K562 (cell line): ENCODE data around the gene ANAPC4. TPM values are rescaled to one million over a fixed set of nuclear protein-coding genes. Genes with fewer than 3 reads are reported as not detected.

Source experiments
- CXXC5 ChIP-seq: fragments of 250-450 bp; sonication (Bioruptor Pico); IDR thresholded peaks from 2 replicates; pipeline ENCODE4 v1.8.0; 2022; ENCODE audit warnings: inconsistent platforms, mild to moderate bottlenecking, moderate library complexity
- DMBX1 ChIP-seq: fragments of 250-450 bp; sonication (Bioruptor Pico); IDR thresholded peaks from 2 replicates; pipeline ENCODE4 v1.8.0; 2022; ENCODE audit warnings: inconsistent platforms, mild to moderate bottlenecking, moderate library complexity, borderline replicate concordance
- E2F6 ChIP-seq, 2 experiments: IDR thresholded peaks; 2 replicates each; pipeline ENCODE4 v1.6.1; 2011; ENCODE audit warnings: borderline replicate concordance in 1 of 2, control low read depth in 1 of 2, low read depth in 1 of 2, low read length in 1 of 2, mild to moderate bottlenecking in 1 of 2, mixed read lengths in 1 of 2, moderate library complexity in 1 of 2; ENCODE audit not compliant: insufficient read depth in 1 of 2, insufficient read length in 1 of 2, poor library complexity in 1 of 2, severe bottlenecking in 1 of 2; ENCODE audit errors: extremely low read depth in 1 of 2
- LEF1 ChIP-seq: fragments of 450-650 bp; IDR thresholded peaks from 2 replicates; pipeline ENCODE4 v1.6.1; 2016; ENCODE audit warnings: mild to moderate bottlenecking
- NR2C2 ChIP-seq, 2 experiments: fragments of 200-800 bp in 1 of 2; sonication (Bioruptor generic) in 1 of 2; sonication (generic) in 1 of 2; formaldehyde crosslinking in 1 of 2; IDR thresholded peaks; 2 replicates each; pipeline versions ENCODE4 v1.6.1 to v1.8.0; 2016 to 2022; ENCODE audit warnings: mild to moderate bottlenecking in 1 of 2, missing compliant biosample characterization in 1 of 2, missing genetic modification characterization in 1 of 2, missing genetic modification reagents in 1 of 2
- NUFIP1 ChIP-seq: fragments of 450-650 bp; IDR thresholded peaks from 2 replicates; pipeline ENCODE4 v1.6.1; 2018; ENCODE audit not compliant: partially characterized antibody
- RB1 ChIP-seq: fragments of 450-650 bp; IDR thresholded peaks from 2 replicates; pipeline ENCODE4 v1.6.1; 2017; ENCODE audit warnings: low read depth, mild to moderate bottlenecking
- TSHZ1 ChIP-seq: fragments of 250-450 bp; sonication (Bioruptor Pico); IDR thresholded peaks from 2 replicates; pipeline ENCODE4 v1.4.0; 2020; ENCODE audit warnings: mild to moderate bottlenecking, moderate library complexity
- ZNF311 ChIP-seq: fragments of 250-450 bp; sonication (Bioruptor Pico); IDR thresholded peaks from 2 replicates; pipeline ENCODE4 v1.4.0; 2020; ENCODE audit warnings: mild to moderate bottlenecking, moderate library complexity
- ZNF609 ChIP-seq: sonication (generic); formaldehyde crosslinking; IDR thresholded peaks from 2 replicates; pipeline ENCODE4 v1.8.1; 2023; ENCODE audit warnings: missing genetic modification reagents, mild to moderate bottlenecking, borderline replicate concordance
- polyA plus RNA-seq, 8 experiments: library from polyadenylated mRNA; depleted of rRNA in 4 of 8; stranded (reverse) in 5 of 8; unstranded in 3 of 8; fragments of >200 nt; fragmentation: Nextera tagmentation in 2 of 8; fragmentation: Illumina TruSeq in 1 of 8; extraction: Ambion mirVana in 2 of 8; extraction: Trizol in 1 of 8; gene quantifications; 2 replicates each; pipeline versions ENCODE4 v1.2.1 to v1.2.3, GENCODE V29; 2011 to 2014; ENCODE audit warnings: inconsistent platforms in 1 of 8, missing spikeins in 1 of 8
- total RNA-seq, 7 experiments: library from RNA; depleted of rRNA in 6 of 7; stranded (reverse); fragments of >200 nt in 6 of 7; fragmentation: Illumina TruSeq in 2 of 7; extraction: Trizol in 2 of 7; gene quantifications; 2 replicates each; pipeline versions ENCODE4 v1.2.1 to v1.2.3, GENCODE V29; 2011 to 2021; ENCODE audit warnings: low replicate concordance in 1 of 7
- TF ChIP-seq, protein P1 (sequence below): IDR thresholded peaks from 2 replicates; pipeline ENCODE4 v1.6.1; 2012; ENCODE audit warnings: low read depth, low read length, improper control_type of control experiment, borderline replicate concordance
- TF ChIP-seq, protein P2 (sequence below), 2 experiments: fragments of 450-650 bp in 1 of 2; sonication (generic) in 1 of 2; formaldehyde crosslinking in 1 of 2; IDR thresholded peaks in 1 of 2; conservative IDR thresholded peaks in 1 of 2; 2 replicates each; pipeline versions ENCODE4 v1.6.1 to v1.8.1; 2016 to 2023; ENCODE audit warnings: mild to moderate bottlenecking in 2 of 2, moderate library complexity in 2 of 2, inconsistent platforms in 1 of 2, missing genetic modification reagents in 1 of 2

The ANAPC4 gene
- total and polyA plus RNA-seq, 9 of the 15 experiments (the other 6 are each of a cell fraction or from before 2014, with no cell fraction given), result 23.9 to 47.0 (median 31.9) TPM

- TF ChIP-seq, protein P1, sequence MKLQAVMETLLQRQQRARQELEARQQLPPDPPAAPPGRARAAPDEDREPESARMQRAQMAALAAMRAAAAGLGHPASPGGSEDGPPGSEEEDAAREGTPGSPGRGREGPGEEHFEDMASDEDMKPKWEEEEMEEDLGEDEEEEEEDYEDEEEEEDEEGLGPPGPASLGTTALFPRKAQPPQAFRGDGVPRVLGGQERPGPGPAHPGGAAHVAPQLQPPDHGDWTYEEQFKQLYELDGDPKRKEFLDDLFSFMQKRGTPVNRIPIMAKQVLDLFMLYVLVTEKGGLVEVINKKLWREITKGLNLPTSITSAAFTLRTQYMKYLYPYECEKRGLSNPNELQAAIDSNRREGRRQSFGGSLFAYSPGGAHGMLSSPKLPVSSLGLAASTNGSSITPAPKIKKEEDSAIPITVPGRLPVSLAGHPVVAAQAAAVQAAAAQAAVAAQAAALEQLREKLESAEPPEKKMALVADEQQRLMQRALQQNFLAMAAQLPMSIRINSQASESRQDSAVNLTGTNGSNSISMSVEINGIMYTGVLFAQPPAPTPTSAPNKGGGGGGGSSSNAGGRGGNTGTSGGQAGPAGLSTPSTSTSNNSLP, result no peak
- no peak for TF ChIP-seq ZNF311 (CRISPR knock-in tag)
- no peak for TF ChIP-seq DMBX1 (CRISPR knock-in tag)
- TF ChIP-seq CXXC5 (CRISPR knock-in tag), result peak; percentile 71
- no peak for TF ChIP-seq TSHZ1 (CRISPR knock-in tag)
- TF ChIP-seq LEF1, result no peak
- no peak for TF ChIP-seq NUFIP1
- TF ChIP-seq NR2C2 (CRISPR knock-in tag; IDR thresholded peaks at IDR 0.05), result no peak
- 0 out of 2 replicates have a peak, but pooled peaks have one; percentile 35 for TF ChIP-seq NR2C2 (tag; IDR thresholded peaks at IDR 0.05)
- no peak for TF ChIP-seq ZNF609 (CRISPR knock-in tag)
- TF ChIP-seq, protein P2, sequence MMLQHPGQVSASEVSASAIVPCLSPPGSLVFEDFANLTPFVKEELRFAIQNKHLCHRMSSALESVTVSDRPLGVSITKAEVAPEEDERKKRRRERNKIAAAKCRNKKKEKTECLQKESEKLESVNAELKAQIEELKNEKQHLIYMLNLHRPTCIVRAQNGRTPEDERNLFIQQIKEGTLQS (IDR thresholded peaks at IDR 0.05), result no peak
- TF ChIP-seq, protein P2 (CRISPR knock-in tag; conservative IDR thresholded peaks at IDR 0.05), result no peak
- TF ChIP-seq RB1, result peak; percentile 67; the same call in 1 of the 2 replicates
- TF ChIP-seq E2F6 (IDR thresholded peaks at IDR 0.05; ENCODE audit: borderline replicate concordance in 1 of 2, extremely low read depth in 1 of 2, insufficient read depth in 1 of 2, insufficient read length in 1 of 2, low read depth in 1 of 2, low read length in 1 of 2, poor library complexity in 1 of 2, severe bottlenecking in 1 of 2), result peak in 1 of 2 experiments; percentile 29
Measured at GRCh38 chr4:25376754-25377571, at the start of gene ANAPC4 (continued).
